ENCODE data around the gene SESN1.
"Not testable (repeated sequence)": the region's sequence is repeated elsewhere in the genome, so short reads cannot be mapped to it uniquely, and the experiment has no call there.

The SESN1 gene

DNA sequence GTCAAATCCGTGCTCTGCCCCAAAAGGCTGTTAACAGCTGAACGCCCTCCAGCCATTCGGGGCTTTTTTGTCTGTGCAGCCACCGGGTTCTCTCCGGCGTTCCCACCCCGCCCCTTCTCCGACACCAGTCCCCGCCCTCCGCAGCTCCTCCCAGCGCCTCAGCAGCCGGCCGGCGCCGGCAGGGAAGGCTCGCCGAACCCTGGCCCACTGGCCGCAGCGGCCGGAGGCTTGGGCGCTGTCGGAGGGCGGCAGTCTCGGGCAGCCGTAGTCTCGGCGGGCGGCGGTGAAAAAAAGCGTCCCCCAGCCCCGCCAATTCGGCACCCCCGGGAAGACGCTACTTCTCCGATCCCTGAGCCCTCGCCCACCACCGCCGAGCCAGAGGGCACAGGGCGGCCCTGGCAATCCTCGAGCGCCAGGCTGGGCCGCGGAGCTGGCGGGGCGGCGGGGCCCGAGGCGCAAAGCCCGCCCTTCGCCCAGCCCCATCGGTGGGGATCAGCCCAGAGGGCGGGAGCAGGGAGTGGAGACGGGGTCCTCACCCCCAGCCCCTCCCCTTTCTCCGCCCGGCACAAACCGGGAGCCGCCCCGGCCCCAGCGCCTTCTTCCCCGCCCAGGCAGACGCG lies at the start of gene SESN1:
TSS of gene SESN1 (minus strand) at position 431 of the 620 bp plus-strand sequence. CDS start 773 bp downstream, outside the sequence.
- DNase-seq (ENCODE audit: low read depth in 2 of 3, low spot score in 1 of 3), result peak; percentile 81 to 90 (median 85)

DNA sequence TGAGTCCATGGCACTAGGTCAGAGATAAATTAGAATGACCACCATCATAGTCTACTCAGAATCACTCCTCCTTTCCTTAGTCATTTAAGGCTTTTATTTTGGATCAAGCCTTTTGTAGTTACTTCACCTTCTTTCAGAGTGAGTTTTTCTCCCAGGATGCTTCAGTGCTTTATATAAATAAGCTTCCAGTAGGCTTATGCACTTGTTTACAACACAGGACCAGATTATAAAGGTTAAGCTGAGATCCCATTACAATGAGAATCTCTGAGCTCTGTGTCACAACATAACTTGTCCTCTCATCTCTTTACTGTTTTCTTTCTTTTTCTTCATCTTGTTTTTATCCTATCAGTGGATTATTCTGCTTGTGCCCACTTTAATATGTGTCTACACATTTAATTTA lies 48.5 kb upstream of the SESN1 start:
- no peak for DNase-seq (ENCODE audit: low read depth in 2 of 3, low spot score in 1 of 3)

DNA sequence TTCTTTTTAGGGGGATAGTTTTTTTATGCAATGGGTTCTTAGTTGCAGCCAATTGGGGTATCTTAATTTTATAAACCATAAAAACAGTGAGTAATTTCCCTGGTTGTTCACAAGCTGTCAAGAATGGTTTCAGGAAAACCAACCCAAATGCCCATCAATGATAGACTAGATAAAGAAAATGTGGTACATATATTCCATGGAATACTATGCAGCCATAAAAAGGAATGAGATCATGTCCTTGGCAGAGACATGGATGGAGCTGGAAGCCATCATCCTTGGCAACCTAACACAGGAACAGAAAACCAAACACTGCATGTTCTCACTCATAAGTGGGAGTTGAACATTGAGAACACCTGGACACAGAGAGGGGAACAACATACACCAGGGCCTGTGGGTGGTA lies 47.4 kb upstream of the SESN1 start:
- DNase-seq (ENCODE audit: low read depth in 2 of 3, low spot score in 1 of 3), result not testable (repeated sequence)

- no peak for DNase-seq (ENCODE audit: low read depth in 2 of 3, low spot score in 1 of 3)
These were observed 44.5 kb upstream of the SESN1 start for GRCh38 chr6:109139109-109139508.

DNA sequence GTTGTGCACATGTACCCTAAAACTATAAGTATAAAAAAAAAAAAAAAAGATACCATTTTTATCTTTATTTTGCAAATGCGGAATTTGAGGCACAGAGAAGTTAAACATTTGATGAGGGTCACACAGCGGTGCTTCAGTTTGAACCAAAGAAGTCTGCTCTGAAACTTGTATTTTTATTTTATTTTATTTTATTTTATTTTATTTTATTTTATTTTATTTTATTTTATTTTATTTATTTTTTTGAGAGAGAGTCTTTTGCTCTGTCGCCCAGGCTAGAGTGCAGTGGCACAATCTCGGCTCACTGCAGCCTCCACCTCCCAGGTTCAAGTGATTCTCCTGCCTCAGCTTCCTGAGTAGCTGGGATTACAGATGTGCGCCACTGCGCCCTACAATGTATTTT lies 41.9 kb upstream of the SESN1 start:
- DNase-seq (ENCODE audit: low read depth in 2 of 3, low spot score in 1 of 3), result not testable (repeated sequence)

GRCh38 chr6:109136039-109136438 lies 41.4 kb upstream of the SESN1 start:
- not testable (repeated sequence) for DNase-seq (ENCODE audit: low read depth in 2 of 3, low spot score in 1 of 3)

- DNase-seq (ENCODE audit: low read depth in 2 of 3, low spot score in 1 of 3), result not testable (repeated sequence)
These were observed 41.0 kb upstream of the SESN1 start for GRCh38 chr6:109135600-109135999.

GRCh38 chr6:109130065-109130464 lies 35.4 kb upstream of the SESN1 start:
- no peak for DNase-seq (ENCODE audit: low read depth in 2 of 3, low spot score in 1 of 3)

DNA sequence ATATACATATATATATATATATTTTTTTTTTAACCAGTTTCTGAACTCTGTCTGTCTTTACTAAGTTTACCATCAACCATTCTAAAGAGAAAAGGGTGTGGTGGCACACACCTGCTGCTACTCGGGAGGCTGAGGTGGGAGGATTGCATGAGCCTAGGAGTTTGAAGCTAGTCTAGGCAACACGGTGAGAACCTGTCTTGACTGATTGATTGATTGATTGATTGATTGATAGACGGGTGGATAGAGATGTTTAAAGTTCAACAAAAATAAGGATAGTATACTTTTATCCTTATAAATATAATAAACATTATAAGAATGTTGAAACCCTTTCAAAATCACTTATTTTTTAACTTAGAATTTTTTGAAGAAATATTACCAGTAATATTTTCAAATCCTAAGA lies 30.9 kb upstream of the SESN1 start:
- no peak for DNase-seq (ENCODE audit: low read depth in 2 of 3, low spot score in 1 of 3)

- no peak for DNase-seq (ENCODE audit: low read depth in 2 of 3, low spot score in 1 of 3)
These were observed 29.6 kb upstream of the SESN1 start for GRCh38 chr6:109124219-109124618.

DNA sequence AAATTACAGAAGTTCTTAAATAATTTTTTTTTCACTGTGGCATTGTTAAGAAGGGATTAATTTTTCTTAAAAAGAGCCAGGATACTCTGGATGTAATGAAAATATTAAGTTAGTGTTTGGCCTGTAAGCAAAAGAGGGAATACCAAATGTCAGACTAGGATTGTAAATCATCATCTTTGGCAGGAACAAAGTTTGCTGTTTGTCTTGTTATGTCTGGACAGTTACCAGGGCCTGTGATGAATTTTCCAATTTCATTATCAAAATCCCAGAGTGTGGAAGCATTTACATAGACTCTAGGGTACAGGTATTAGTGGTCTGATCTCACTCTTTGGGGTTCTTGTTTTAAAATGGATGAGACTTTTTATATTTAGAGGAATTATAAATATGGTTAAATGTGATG lies 26.8 kb upstream of the SESN1 start:
- no peak for DNase-seq (ENCODE audit: low read depth in 2 of 3, low spot score in 1 of 3)

DNA sequence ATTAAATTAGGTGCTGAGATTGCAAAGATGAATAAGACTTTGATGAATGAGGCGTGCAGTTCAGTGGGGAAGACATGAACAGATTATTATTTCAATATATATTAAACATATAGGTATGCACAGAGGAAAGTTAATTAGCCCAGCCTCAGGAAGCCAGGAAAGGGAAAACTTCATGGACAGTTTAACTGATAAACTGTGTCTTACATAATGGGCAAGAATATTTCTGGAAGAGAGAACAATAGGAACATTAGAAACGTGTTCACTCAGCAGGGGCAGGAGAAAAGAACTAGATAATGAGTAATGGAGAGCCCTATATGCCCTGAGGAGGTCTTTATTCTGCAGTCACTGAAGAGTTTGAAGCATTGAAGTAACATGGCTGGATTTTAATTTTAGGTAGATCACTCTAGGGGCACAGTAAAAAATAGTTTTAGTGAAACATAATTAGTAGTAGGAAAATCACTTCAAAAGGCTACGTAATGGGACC lies 24.3 kb upstream of the SESN1 start:
- DNase-seq (ENCODE audit: low read depth in 2 of 3, low spot score in 1 of 3), result no peak

DNA sequence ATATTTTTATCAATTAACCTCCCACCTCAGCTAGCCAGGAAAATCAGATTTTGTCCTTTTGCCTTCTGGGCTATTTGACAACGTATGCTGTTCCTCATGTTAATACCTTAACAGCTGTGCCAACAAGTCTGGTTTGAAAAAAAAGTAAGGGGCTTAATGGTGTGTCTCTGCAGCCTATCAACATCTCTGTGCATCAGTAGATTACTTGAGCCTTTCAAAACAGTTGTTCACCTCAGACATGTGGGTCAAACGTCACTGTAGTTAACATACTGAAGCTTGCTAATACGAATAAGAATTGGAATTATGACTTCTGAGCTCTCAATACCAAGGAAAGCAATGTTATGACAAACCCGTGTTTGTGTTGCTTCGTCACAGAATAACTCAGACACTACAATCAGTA lies 23.7 kb upstream of the SESN1 start:
- no peak for DNase-seq (ENCODE audit: low read depth in 2 of 3, low spot score in 1 of 3)

- no peak for DNase-seq (ENCODE audit: low read depth in 2 of 3, low spot score in 1 of 3)
These were observed 22.8 kb upstream of the SESN1 start for GRCh38 chr6:109117346-109118035.

DNA sequence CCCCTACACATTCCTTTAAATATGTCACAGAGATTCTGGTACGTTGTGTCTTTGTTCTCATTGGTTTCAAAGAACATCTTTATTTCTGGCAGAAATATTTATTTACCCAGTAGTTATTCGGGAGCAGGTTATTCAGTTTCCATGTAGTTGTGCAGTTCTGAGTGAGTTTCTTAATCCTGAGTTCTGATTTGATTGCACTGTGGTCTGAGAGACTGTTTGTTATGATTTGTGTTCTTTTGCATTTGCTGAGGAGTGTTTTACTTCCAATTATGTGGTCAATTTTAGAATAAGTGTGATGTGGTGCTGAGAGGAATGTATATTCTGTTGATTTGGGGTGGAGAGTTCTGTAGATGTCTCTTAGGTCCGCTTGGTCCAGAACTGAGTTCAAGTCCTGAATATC lies 18.0 kb upstream of the SESN1 start:
- not testable (repeated sequence) for DNase-seq (ENCODE audit: low read depth in 2 of 3, low spot score in 1 of 3)

GRCh38 chr6:109109663-109110062 lies 15.0 kb upstream of the SESN1 start:
- DNase-seq (ENCODE audit: low read depth in 2 of 3, low spot score in 1 of 3), result not testable (repeated sequence)

- DNase-seq (ENCODE audit: low read depth in 2 of 3, low spot score in 1 of 3), result no peak
These were observed 11.0 kb upstream of the SESN1 start for GRCh38 chr6:109105681-109106080.

DNA sequence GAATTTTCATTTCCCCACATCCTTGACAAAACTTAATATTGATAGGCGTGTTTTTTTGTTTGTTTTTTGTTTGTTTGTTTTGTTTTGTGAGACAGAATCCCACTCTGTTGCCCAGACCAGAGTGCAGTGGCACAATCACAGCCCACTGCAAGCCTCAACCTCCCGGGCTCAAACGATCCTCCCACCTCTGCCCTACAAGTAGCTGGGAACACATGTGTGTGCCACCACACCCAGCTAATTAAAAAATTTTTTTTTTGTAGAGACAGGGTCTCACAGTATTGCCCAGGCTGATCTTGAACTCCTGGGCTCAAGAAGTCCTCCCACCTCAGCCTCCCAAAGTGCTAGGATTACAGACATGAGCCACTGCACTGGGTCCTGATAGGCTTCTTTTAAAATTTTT lies 9.9 kb upstream of the SESN1 start:
- no peak for DNase-seq (ENCODE audit: low read depth in 2 of 3, low spot score in 1 of 3)

GRCh38 chr6:109103942-109104341 lies 9.3 kb upstream of the SESN1 start:
- no peak for DNase-seq (ENCODE audit: low read depth in 2 of 3, low spot score in 1 of 3)

DNA sequence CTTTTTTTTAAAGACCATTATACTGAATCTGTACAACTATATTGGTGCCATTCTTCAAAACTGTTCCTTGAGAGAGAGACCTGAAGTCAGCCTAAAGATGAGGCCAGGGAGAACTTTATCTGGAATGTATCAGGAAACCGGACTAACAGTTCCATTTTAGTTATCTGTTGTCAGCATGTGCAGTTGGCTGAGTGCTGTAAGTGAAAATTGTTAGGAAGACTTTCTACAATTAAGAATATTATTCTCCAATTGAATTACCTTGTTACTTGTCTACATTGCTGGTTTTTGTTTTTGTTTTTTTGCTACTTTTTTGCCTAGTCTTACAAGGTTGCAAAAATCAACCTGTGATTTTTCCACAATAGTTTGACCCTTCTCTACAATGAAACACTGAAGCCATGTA lies 8.1 kb upstream of the SESN1 start:
- no peak for DNase-seq (ENCODE audit: low read depth in 2 of 3, low spot score in 1 of 3)

DNA sequence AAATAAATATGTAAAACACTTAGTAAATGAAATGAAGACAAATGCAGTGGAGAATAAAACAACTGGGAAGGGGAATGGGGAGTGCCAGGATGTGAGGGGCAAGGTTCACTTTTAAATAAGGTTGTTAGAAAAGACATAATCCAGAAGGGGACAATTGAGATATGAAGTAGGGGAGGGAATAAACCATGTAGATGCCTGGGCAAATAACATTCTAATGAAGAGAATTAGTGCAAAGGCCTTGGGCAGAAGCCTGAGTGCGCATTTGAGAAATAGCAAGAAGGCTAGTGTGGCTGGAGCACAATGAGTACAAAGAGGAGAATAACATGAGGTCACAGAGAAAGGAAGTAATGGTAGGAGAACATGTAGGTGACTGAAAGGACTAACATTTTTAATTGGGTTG lies 3.0 kb upstream of the SESN1 start:
- no peak for DNase-seq (ENCODE audit: low read depth in 2 of 3, low spot score in 1 of 3)

DNA sequence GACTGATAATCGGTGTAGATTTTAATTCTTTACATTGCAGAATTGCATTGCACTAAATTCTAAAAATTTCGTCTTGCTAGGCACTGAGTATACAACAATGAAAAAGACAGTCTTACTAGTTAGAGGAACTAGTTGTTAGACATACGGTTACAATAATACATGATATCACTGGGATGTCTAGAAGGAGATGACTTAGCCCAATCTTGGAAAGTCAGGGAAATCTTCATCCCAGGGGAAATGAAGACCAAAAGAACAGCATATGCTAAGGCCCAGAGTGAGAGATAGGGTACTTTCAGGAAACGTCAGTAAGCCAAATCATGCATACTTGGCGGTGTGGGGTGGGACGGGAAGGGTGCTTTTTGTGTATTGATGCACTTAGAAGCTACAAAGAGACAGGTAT lies 1.6 kb upstream of the SESN1 start:
- DNase-seq (ENCODE audit: low read depth in 2 of 3, low spot score in 1 of 3), result no peak

GRCh38 chr6:109095835-109096084 lies 1.1 kb upstream of the SESN1 start:
- DNase-seq (ENCODE audit: low read depth in 2 of 3, low spot score in 1 of 3), result no peak

Measured in stimulated activated CD4-positive, alpha-beta T cell treated with anti-CD3 and anti-CD28 coated beads, Interleukin-12 subunit alpha, Interleukin-12 subunit beta, amount 100 ng/mL, for 48 hours (primary cell).